GM10266 (cell line): ENCODE data around the gene CLDN2.

Source experiments
- DNase-seq: peaks from one replicate; pipeline ENCODE4 v3.0.0; 2012; ENCODE audit errors: extremely low spot score
- CTCF ChIP-seq: IDR thresholded peaks from 2 replicates; pipeline ENCODE4 v1.5.1; 2012; ENCODE audit warnings: mild to moderate bottlenecking, low read depth; ENCODE audit not compliant: control insufficient read depth, insufficient read depth; ENCODE audit errors: missing control alignments

Gene CLDN2

GRCh38 chrX:106946464-106946863 is 26.3 kb downstream of the CLDN2 start:
- TF ChIP-seq CTCF, result no peak
- DNase-seq, result no peak

- TF ChIP-seq CTCF, result no peak
- no peak for DNase-seq
These were observed 28.4 kb downstream of the CLDN2 start for GRCh38 chrX:106948641-106949040.

GRCh38 chrX:106949366-106949765 is 29.2 kb downstream of the CLDN2 start:
- DNase-seq, result no peak
- TF ChIP-seq CTCF, result no peak

- TF ChIP-seq CTCF, result no peak
- DNase-seq, result no peak
These were observed 30.2 kb downstream of the CLDN2 start for GRCh38 chrX:106950381-106950780.

GRCh38 chrX:106951230-106951629 is 31.0 kb downstream of the CLDN2 start:
- TF ChIP-seq CTCF, result no peak
- DNase-seq, result no peak

GRCh38 chrX:106952089-106952488 is 31.9 kb downstream of the CLDN2 start:
- no peak for DNase-seq
- no peak for TF ChIP-seq CTCF

GRCh38 chrX:106952538-106952937 is 32.3 kb downstream of the CLDN2 start:
- no peak for TF ChIP-seq CTCF
- DNase-seq, result no peak

GRCh38 chrX:106952988-106953387 is 32.8 kb downstream of the CLDN2 start:
- DNase-seq, result no peak
- no peak for TF ChIP-seq CTCF
